ENCODE measurements around the gene PBX2.
"Not testable (repeated sequence)": the region's sequence is repeated elsewhere in the genome, so short reads cannot be mapped to it uniquely, and the experiment has no call there.

Gene PBX2

GRCh38 chr6:32147401-32148132, 42.4 kb downstream of the PBX2 start:
- no peak overlapping the region for H3K9ac ChIP-seq (ENCODE audit: insufficient read length)
- DNase-seq (ENCODE audit: low read depth, low spot score), result no peak
- H3K9me3 ChIP-seq (ENCODE audit: low read depth, low read length), result no peaks in the 10 kb centered on the region
- H3K27ac ChIP-seq, result no peak overlapping the region
- H3K36me3 ChIP-seq (ENCODE audit: insufficient read depth, low read length), result no peaks in the 10 kb centered on the region
- no peak overlapping the region for H3K4me3 ChIP-seq
- TF ChIP-seq POLR2AphosphoS5 (IDR thresholded peaks at IDR 0.05; ENCODE audit: borderline replicate concordance, low read depth, low read length) (no peak), FOXP2 (optimal IDR thresholded peaks at IDR 0.05; ENCODE audit: control extremely low read depth, extremely low read length, insufficient read depth) (no peak)

GRCh38 chr6:32146687-32147086, 43.3 kb downstream of the PBX2 start:
- DNase-seq (ENCODE audit: low read depth, low spot score), result no peak
- TF ChIP-seq EZH2 (IDR thresholded peaks at IDR 0.05) (no peak), FOXP2 (optimal IDR thresholded peaks at IDR 0.05; ENCODE audit: control extremely low read depth, extremely low read length, insufficient read depth) (no peak), POLR2AphosphoS5 (IDR thresholded peaks at IDR 0.05; ENCODE audit: borderline replicate concordance, low read depth, low read length) (no peak)
- Histone ChIP-seq H3K4me3 (no peak overlapping the region), H3K9ac (ENCODE audit: insufficient read length) (no peak overlapping the region), H3K36me3 (ENCODE audit: insufficient read depth, low read length) (no peaks in the 10 kb centered on the region), H3K9me3 (ENCODE audit: low read depth, low read length) (no peaks in the 10 kb centered on the region), H3K27ac (peak overlapping the region; percentile 48)

- Histone ChIP-seq H3K9me3 (ENCODE audit: low read depth, low read length) (no peaks in the 10 kb centered on the region), H3K27ac (peak overlapping the region; percentile 48), H3K4me3 (no peak overlapping the region), H3K9ac (ENCODE audit: insufficient read length) (peak overlapping the region; percentile 51), H3K36me3 (ENCODE audit: insufficient read depth, low read length) (no peaks in the 10 kb centered on the region)
- DNase-seq (ENCODE audit: low read depth, low spot score), result no peak
- TF ChIP-seq POLR2AphosphoS5 (IDR thresholded peaks at IDR 0.05; ENCODE audit: borderline replicate concordance, low read depth, low read length) (no peak), FOXP2 (optimal IDR thresholded peaks at IDR 0.05; ENCODE audit: control extremely low read depth, extremely low read length, insufficient read depth) (no peak), EZH2 (IDR thresholded peaks at IDR 0.05) (no peak)
Observed at GRCh38 chr6:32146287-32146686, 43.7 kb downstream of the PBX2 start.

- not testable (repeated sequence) for H3K9me3 ChIP-seq (ENCODE audit: low read depth, low read length); H3K27ac ChIP-seq; H3K36me3 ChIP-seq (ENCODE audit: insufficient read depth, low read length); H3K9ac ChIP-seq (ENCODE audit: insufficient read length); DNase-seq (ENCODE audit: low read depth, low spot score); H3K4me3 ChIP-seq
Observed at GRCh38 chr6:32144238-32144637, 45.8 kb downstream of the PBX2 start.

- TF ChIP-seq POLR2AphosphoS5 (IDR thresholded peaks at IDR 0.05; ENCODE audit: borderline replicate concordance, low read depth, low read length) (no peak), EZH2 (IDR thresholded peaks at IDR 0.05) (no peak), FOXP2 (optimal IDR thresholded peaks at IDR 0.05; ENCODE audit: control extremely low read depth, extremely low read length, insufficient read depth) (no peak)
- no peak overlapping the region for H3K9ac ChIP-seq (ENCODE audit: insufficient read length)
- H3K36me3 ChIP-seq (ENCODE audit: insufficient read depth, low read length), result no peaks in the 10 kb centered on the region
- H3K27ac ChIP-seq, result no peak overlapping the region
- H3K4me3 ChIP-seq, result no peak overlapping the region
- no peaks in the 10 kb centered on the region for H3K9me3 ChIP-seq (ENCODE audit: low read depth, low read length)
- no peak for DNase-seq (ENCODE audit: low read depth, low spot score)
Observed at GRCh38 chr6:32140420-32141046, 49.5 kb downstream of the PBX2 start.

- Histone ChIP-seq H3K27ac (no peak overlapping the region), H3K4me3 (no peak overlapping the region), H3K36me3 (ENCODE audit: insufficient read depth, low read length) (no peaks in the 10 kb centered on the region), H3K9ac (ENCODE audit: insufficient read length) (no peak overlapping the region), H3K9me3 (ENCODE audit: low read depth, low read length) (no peaks in the 10 kb centered on the region)
- no peak for DNase-seq (ENCODE audit: low read depth, low spot score)
- TF ChIP-seq POLR2AphosphoS5 (IDR thresholded peaks at IDR 0.05; ENCODE audit: borderline replicate concordance, low read depth, low read length), result no peak
- no peak for TF ChIP-seq EZH2 (IDR thresholded peaks at IDR 0.05)
Observed at GRCh38 chr6:32139590-32139989, 50.4 kb downstream of the PBX2 start.

GRCh38 chr6:32137454-32137853, 52.5 kb downstream of the PBX2 start:
- DNase-seq (ENCODE audit: low read depth, low spot score), result no peak
- no peaks in the 10 kb centered on the region for H3K36me3 ChIP-seq (ENCODE audit: insufficient read depth, low read length)
- H3K9me3 ChIP-seq (ENCODE audit: low read depth, low read length), result no peaks in the 10 kb centered on the region
- H3K4me3 ChIP-seq, result no peak overlapping the region
- no peak for TF ChIP-seq EZH2 (IDR thresholded peaks at IDR 0.05)
- no peak overlapping the region for H3K9ac ChIP-seq (ENCODE audit: insufficient read length)
- no peak overlapping the region for H3K27ac ChIP-seq

Measured in SK-N-MC (cell line).